ENCODE measurements around the gene PLAC8L1. TPM values are rescaled to one million over a fixed set of nuclear protein-coding genes. Genes with fewer than 3 reads are reported as not detected.

PLAC8L1 gene
- total RNA-seq, 1 donor from 2014 or later, result 0.53 TPM

- DNase-seq (ENCODE audit: low read depth), result no peak
- no peaks in the 10 kb centered on the region for H3K36me3 ChIP-seq (ENCODE audit: control insufficient read depth, insufficient read depth, low read length)
- no peak for FAIRE-seq
- TF ChIP-seq, protein P1, sequence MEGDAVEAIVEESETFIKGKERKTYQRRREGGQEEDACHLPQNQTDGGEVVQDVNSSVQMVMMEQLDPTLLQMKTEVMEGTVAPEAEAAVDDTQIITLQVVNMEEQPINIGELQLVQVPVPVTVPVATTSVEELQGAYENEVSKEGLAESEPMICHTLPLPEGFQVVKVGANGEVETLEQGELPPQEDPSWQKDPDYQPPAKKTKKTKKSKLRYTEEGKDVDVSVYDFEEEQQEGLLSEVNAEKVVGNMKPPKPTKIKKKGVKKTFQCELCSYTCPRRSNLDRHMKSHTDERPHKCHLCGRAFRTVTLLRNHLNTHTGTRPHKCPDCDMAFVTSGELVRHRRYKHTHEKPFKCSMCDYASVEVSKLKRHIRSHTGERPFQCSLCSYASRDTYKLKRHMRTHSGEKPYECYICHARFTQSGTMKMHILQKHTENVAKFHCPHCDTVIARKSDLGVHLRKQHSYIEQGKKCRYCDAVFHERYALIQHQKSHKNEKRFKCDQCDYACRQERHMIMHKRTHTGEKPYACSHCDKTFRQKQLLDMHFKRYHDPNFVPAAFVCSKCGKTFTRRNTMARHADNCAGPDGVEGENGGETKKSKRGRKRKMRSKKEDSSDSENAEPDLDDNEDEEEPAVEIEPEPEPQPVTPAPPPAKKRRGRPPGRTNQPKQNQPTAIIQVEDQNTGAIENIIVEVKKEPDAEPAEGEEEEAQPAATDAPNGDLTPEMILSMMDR (IDR thresholded peaks at IDR 0.05; ENCODE audit: insufficient read depth, low read length, severe bottlenecking), result no peak
- H3K4me3 ChIP-seq (ENCODE audit: low read depth, low read length), result no peak overlapping the region
- no peaks in the 10 kb centered on the region for H3K27me3 ChIP-seq (ENCODE audit: control insufficient read depth, insufficient read depth, low read length)
Measured at GRCh38 chr5:146076455-146076854, 28.9 kb downstream of the PLAC8L1 start.

DNA sequence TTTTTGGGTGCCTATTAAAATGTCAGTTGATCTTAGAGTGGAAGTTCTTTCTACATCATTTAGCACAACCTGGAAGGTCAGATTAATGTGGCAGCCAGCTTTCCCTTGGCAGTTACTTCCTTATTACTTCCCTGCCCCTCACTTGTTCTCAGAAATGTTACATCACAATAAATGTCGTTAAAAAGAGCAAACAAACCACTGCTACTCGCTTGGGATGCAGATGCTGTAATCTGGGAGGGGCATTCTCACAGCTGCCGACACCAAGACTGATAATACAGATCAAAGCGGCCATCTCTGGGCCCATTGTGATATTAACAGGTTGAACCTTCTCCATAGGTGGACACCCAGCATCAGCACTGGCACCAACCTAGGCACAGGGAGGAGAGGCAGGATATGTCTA lies 29.3 kb downstream of the PLAC8L1 start:
- H3K36me3 ChIP-seq (ENCODE audit: control insufficient read depth, insufficient read depth, low read length), result no peaks in the 10 kb centered on the region
- no peaks in the 10 kb centered on the region for H3K27me3 ChIP-seq (ENCODE audit: control insufficient read depth, insufficient read depth, low read length)
- TF ChIP-seq, protein P1 (IDR thresholded peaks at IDR 0.05; ENCODE audit: insufficient read depth, low read length, severe bottlenecking), result no peak
- FAIRE-seq (no peak), DNase-seq (ENCODE audit: low read depth) (no peak)
- no peak overlapping the region for H3K4me3 ChIP-seq (ENCODE audit: low read depth, low read length)

GRCh38 chr5:146073239-146073900 lies 32.0 kb downstream of the PLAC8L1 start:
- FAIRE-seq, result no peak
- no peak overlapping the region for H3K4me3 ChIP-seq (ENCODE audit: low read depth, low read length)
- TF ChIP-seq, protein P1 (IDR thresholded peaks at IDR 0.05; ENCODE audit: insufficient read depth, low read length, severe bottlenecking), result no peak
- no peaks in the 10 kb centered on the region for H3K27me3 ChIP-seq (ENCODE audit: control insufficient read depth, insufficient read depth, low read length)
- no peaks in the 10 kb centered on the region for H3K36me3 ChIP-seq (ENCODE audit: control insufficient read depth, insufficient read depth, low read length)
- no peak for DNase-seq (ENCODE audit: low read depth)

DNA sequence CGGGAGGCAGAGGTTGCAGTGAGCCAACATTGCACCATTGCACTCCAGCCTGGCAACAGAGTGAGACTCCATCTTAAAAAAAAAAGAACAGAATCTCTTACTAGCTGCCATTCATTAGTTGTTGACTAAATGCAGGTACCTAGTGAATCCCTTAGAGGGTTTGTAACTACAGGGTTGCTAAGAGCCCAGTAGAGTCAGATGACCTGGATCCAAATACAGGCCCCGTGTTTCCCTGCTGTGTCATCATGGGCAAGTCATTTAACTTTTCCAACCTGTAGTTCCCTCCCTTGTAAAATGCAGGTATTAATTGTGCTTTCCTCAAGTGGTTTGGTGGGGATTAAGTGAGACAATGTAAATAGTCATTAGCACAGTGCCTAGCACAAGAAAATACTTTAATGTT lies 32.8 kb downstream of the PLAC8L1 start:
- FAIRE-seq (no peak), DNase-seq (ENCODE audit: low read depth) (peak; percentile 47)
- H3K27me3 ChIP-seq (ENCODE audit: control insufficient read depth, insufficient read depth, low read length), result no peaks in the 10 kb centered on the region
- TF ChIP-seq, protein P1 (IDR thresholded peaks at IDR 0.05; ENCODE audit: insufficient read depth, low read length, severe bottlenecking), result no peak
- H3K36me3 ChIP-seq (ENCODE audit: control insufficient read depth, insufficient read depth, low read length), result no peaks in the 10 kb centered on the region
- H3K4me3 ChIP-seq (ENCODE audit: low read depth, low read length), result no peak overlapping the region

- DNase-seq (ENCODE audit: low read depth) (no peak), FAIRE-seq (no peak)
- Histone ChIP-seq H3K27me3 (ENCODE audit: control insufficient read depth, insufficient read depth, low read length) (no peaks in the 10 kb centered on the region), H3K4me3 (ENCODE audit: low read depth, low read length) (no peak overlapping the region), H3K36me3 (ENCODE audit: control insufficient read depth, insufficient read depth, low read length) (no peaks in the 10 kb centered on the region)
- TF ChIP-seq, protein P1 (IDR thresholded peaks at IDR 0.05; ENCODE audit: insufficient read depth, low read length, severe bottlenecking), result no peak
Measured at GRCh38 chr5:146071171-146071570, 34.2 kb downstream of the PLAC8L1 start.

DNA sequence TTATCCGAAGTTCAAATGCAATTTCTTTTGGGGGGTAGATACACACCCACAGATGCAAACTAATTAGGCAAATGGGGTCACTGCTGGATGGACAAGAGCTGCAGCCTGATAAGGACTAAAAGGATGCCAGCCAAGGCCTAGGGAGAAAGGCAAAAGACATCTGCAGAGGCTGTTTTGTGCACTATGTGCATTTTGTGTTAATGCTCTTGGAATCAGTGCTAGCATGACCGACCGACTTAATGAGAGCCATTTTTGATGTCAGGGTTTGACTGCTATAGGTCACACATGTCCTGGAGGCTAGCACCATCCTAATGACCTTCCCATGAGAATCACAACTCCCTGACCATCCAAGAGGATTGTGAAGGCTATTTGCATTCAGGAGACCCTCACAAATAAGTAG lies 34.6 kb downstream of the PLAC8L1 start:
- Histone ChIP-seq H3K36me3 (ENCODE audit: control insufficient read depth, insufficient read depth, low read length) (no peaks in the 10 kb centered on the region), H3K4me3 (ENCODE audit: low read depth, low read length) (no peak overlapping the region), H3K27me3 (ENCODE audit: control insufficient read depth, insufficient read depth, low read length) (no peaks in the 10 kb centered on the region)
- no peak for DNase-seq (ENCODE audit: low read depth)
- no peak for FAIRE-seq
- TF ChIP-seq, protein P1 (IDR thresholded peaks at IDR 0.05; ENCODE audit: insufficient read depth, low read length, severe bottlenecking), result no peak
